ENCODE measurements around the gene SLC8A3. TPM values are rescaled to one million over a fixed set of nuclear protein-coding genes. Genes with fewer than 3 reads are reported as not detected.

SLC8A3 gene
- total RNA-seq, 1 donor from 2014 or later: not detected

DNA sequence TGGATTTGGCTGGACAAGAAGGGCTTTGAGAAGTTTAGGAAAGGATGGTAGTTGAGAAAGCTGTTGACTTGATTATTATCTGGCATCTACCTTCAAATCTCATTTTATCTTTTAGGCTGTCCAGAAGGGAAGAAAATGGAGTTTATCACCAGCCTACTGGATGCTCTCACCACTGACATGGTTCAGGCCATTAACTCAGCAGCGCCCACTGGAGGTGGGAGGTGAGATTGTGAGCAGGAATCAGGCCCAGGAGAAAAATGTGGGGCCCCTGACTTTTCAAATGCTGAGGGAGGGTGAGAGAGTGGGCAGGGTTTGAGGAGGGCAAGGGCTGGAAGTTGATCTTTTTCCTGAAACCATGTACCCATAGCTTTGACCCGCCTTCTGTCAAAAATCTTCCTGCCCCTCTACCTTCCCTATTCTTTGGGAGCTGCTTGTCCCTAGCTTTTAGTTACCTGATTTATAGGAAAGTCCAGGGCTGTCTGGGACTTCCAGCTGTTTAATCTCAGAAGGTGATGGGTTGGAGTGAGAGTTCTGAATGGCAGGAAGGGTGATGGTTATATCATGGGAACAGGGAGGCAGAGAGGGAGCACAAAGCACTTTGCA, 175.4 kb downstream of the SLC8A3 start:
- FAIRE-seq: no peak
- DNase-seq (ENCODE audit: low read depth): peak; percentile 42
- TF ChIP-seq, protein P1, sequence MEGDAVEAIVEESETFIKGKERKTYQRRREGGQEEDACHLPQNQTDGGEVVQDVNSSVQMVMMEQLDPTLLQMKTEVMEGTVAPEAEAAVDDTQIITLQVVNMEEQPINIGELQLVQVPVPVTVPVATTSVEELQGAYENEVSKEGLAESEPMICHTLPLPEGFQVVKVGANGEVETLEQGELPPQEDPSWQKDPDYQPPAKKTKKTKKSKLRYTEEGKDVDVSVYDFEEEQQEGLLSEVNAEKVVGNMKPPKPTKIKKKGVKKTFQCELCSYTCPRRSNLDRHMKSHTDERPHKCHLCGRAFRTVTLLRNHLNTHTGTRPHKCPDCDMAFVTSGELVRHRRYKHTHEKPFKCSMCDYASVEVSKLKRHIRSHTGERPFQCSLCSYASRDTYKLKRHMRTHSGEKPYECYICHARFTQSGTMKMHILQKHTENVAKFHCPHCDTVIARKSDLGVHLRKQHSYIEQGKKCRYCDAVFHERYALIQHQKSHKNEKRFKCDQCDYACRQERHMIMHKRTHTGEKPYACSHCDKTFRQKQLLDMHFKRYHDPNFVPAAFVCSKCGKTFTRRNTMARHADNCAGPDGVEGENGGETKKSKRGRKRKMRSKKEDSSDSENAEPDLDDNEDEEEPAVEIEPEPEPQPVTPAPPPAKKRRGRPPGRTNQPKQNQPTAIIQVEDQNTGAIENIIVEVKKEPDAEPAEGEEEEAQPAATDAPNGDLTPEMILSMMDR (IDR thresholded peaks at IDR 0.05; ENCODE audit: insufficient read depth, low read length, severe bottlenecking): peak; percentile 87
- no peak overlapping the region for H3K4me3 ChIP-seq (ENCODE audit: low read depth, low read length)
- H3K27me3 ChIP-seq (ENCODE audit: control insufficient read depth, insufficient read depth, low read length): no peaks in the 10 kb centered on the region
- H3K36me3 ChIP-seq (ENCODE audit: control insufficient read depth, insufficient read depth, low read length): no peaks in the 10 kb centered on the region

DNA sequence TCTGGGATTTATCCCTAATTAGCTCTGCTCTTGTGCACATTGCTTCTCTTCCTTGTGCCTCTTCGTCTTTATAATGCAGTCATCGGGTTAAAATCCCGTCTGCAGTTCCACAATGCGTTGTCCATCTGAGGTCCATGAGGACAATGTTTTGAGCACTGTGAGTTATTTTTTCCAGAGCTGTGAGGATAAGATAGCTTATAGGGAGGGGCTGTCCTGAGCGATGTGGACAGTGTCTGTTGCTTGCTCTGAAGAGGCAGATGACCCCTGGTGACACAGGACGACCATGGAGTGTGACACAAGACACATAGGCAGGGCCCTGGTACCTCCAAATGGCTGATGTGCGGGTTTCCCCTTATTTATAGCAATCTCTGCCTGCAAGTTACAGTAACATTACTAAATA, 177.0 kb downstream of the SLC8A3 start:
- DNase-seq (ENCODE audit: low read depth): no peak
- no peaks in the 10 kb centered on the region for H3K27me3 ChIP-seq (ENCODE audit: control insufficient read depth, insufficient read depth, low read length)

DNA sequence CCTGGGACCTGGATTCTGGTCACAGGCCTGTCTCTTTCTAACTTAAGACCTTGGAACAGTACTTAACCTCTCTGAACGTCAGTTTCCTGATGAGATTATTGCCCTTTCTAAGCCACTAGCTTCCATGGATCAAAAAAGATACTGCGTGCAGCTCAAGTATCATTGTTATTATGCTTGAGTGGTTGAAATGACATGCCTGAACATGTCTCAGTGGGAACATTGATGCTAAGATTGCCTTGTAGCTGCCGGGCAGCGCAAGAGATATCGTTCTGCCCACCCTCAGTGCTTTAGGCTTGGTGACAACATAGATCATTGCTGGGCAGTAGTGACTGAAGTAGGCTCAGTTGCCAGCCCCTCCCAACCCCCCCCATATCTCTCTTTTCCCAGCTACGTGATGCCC, 177.7 kb downstream of the SLC8A3 start:
- TF ChIP-seq, protein P1 (IDR thresholded peaks at IDR 0.05; ENCODE audit: insufficient read depth, low read length, severe bottlenecking): no peak
- H3K27me3 ChIP-seq (ENCODE audit: control insufficient read depth, insufficient read depth, low read length): no peaks in the 10 kb centered on the region
- DNase-seq (ENCODE audit: low read depth): peak; percentile 84
- no peaks in the 10 kb centered on the region for H3K36me3 ChIP-seq (ENCODE audit: control insufficient read depth, insufficient read depth, low read length)
- no peak overlapping the region for H3K4me3 ChIP-seq (ENCODE audit: low read depth, low read length)
- no peak for FAIRE-seq

More for the DNA sequence above, 177.0 kb downstream of the SLC8A3 start:
- H3K36me3 ChIP-seq (ENCODE audit: control insufficient read depth, insufficient read depth, low read length): no peaks in the 10 kb centered on the region
- no peak overlapping the region for H3K4me3 ChIP-seq (ENCODE audit: low read depth, low read length)
- no peak for FAIRE-seq
- TF ChIP-seq, protein P1 (IDR thresholded peaks at IDR 0.05; ENCODE audit: insufficient read depth, low read length, severe bottlenecking): no peak

DNA sequence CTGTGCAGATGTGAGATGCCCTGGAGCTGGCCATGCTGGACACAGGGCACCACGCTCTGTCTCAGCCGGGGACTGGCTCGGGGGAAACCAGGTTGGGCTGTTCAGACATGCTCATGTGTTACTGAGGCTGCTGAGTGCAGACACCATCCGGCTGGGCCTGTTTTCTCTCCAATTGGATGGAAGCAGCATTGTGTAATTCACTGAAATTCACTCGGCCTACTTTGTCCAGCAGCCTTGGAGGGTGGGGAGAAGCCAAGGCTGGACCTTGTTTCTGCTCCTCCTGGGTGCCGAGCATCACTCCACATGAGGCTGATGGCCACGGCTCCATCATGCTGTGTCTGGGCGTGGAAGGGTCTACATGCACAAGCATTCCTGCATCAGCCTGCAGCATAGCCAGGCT, 178.8 kb downstream of the SLC8A3 start:
- no peaks in the 10 kb centered on the region for H3K27me3 ChIP-seq (ENCODE audit: control insufficient read depth, insufficient read depth, low read length)
- peak; percentile 90 for DNase-seq (ENCODE audit: low read depth)
- H3K36me3 ChIP-seq (ENCODE audit: control insufficient read depth, insufficient read depth, low read length): no peaks in the 10 kb centered on the region
- TF ChIP-seq, protein P1 (IDR thresholded peaks at IDR 0.05; ENCODE audit: insufficient read depth, low read length, severe bottlenecking): peak; percentile 4
- no peak overlapping the region for H3K4me3 ChIP-seq (ENCODE audit: low read depth, low read length)
- no peak for FAIRE-seq

DNA sequence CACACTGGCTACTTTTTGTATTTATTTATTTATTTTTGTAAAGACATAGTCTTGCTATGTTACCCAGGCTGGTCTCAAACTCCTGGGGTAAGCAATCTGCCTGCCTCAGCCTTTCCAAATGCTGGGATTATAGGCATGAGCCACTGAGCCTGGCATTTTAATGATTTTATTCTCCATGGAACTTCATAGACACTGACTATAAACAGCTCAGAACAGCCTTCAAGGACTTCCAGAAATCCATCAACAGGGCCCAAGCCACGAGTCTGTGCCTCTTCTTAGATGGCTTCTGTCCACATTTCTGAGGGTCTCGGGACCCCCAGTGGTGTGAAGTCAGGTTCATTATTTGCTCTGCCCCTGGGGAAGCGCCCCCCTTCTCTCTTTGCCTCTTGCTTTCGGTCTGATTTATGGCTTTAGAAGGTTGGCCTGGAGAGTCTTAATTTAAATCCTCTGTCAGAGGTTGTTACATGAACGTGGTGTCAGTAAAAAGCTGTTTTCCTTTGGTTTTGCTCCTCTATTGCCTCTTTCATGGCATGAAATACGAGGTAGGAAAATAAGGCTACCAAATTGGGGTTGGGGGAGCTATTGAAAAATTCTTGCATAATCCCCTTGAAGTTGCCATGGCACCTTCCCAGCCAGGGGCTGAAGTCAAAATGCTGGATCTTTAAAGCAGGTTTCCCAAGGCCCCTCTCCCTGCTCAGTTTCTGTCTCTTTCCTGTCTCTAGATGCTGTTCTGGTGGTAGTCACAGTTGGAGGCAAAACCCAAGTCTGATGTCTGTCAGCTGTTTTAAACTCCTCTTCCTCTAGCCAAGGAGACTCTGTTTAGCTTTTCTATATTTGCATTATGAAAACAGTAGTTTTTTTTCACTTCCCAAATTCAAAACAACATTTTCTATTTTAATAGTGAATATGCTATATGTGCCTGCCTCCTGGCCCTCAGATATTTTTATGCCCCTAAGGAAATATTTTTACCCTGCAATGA, 180.2 kb downstream of the SLC8A3 start:
- DNase-seq (ENCODE audit: low read depth) (no peak), FAIRE-seq (no peak)
- TF ChIP-seq, protein P1 (IDR thresholded peaks at IDR 0.05; ENCODE audit: insufficient read depth, low read length, severe bottlenecking): no peak
- Histone ChIP-seq H3K4me3 (ENCODE audit: low read depth, low read length) (no peak overlapping the region), H3K27me3 (ENCODE audit: control insufficient read depth, insufficient read depth, low read length) (no peaks in the 10 kb centered on the region), H3K36me3 (ENCODE audit: control insufficient read depth, insufficient read depth, low read length) (no peaks in the 10 kb centered on the region)
